ENCODE measurements around the gene INTS3. TPM values are rescaled to one million over a fixed set of nuclear protein-coding genes. Genes with fewer than 3 reads are reported as not detected.

INTS3 gene
- total RNA-seq, 1 donor from 2014 or later = 59.2 TPM

DNA sequence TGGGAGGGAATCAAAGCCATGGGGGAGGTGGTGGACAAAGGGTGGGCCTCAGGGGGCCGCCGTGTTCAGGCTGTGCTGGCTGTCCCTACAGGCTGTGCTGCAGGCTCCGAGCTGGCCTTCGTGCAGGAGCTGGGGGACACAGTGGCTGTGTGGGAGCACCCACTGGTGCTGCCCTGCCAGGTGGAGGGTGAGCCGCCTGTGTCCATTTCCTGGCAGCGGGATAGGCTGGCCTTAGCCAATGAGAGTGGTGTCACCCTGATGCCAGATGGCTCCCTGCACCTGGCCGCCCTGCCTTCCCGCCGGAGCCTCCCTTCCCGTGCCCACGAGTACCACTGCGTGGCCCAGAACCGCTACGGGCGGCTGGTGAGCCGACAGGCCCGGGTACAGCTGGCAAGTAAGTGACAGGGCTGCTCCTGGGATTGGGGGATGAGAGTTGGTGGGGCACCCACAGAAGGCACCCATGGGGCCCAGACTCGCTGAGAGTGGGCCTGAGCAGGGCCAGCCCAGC is 67.5 kb downstream of the INTS3 start:
- DNase-seq (ENCODE audit: low read depth) = no peak

DNA sequence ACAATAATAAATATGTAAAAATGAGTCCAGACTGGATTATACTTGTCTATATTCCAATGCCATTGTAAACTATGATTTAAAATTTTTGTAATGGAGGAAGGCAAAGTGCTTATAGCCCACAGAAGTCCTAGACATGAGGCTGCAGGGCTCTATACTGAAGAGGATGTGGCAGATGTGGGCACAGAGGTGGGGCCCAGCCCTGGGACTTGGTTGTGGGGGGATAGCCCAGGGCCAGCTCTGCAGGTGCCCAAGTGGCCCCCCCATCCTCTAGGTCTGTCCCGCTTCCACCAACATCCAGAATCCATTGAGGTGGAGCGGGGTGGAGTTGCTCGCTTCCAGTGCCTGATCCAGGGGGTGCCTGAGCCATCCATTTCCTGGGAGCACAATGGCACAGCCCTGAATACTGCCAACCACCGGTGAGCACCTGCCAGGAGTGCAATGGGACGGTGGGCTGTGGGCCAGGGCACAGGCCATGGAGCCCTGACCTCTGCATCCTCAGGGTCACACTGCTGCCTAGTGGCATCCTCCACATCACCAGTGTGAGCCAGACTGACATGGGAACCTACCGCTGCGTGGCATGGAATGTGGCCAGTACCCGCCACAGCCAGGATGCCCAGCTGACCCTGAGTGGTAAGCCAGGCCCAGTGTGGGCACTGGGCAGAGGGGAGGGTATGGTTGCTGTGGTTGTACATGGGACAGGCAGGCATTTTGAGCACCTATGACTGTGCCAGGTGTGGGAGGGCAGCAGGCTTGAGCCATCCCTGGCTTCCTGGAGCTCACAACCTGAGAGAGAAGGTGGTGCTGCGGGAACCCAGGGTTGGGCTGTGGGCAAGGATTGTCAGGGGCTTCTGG is 68.3 kb downstream of the INTS3 start:
- DNase-seq (ENCODE audit: low read depth) = no peak

DNA sequence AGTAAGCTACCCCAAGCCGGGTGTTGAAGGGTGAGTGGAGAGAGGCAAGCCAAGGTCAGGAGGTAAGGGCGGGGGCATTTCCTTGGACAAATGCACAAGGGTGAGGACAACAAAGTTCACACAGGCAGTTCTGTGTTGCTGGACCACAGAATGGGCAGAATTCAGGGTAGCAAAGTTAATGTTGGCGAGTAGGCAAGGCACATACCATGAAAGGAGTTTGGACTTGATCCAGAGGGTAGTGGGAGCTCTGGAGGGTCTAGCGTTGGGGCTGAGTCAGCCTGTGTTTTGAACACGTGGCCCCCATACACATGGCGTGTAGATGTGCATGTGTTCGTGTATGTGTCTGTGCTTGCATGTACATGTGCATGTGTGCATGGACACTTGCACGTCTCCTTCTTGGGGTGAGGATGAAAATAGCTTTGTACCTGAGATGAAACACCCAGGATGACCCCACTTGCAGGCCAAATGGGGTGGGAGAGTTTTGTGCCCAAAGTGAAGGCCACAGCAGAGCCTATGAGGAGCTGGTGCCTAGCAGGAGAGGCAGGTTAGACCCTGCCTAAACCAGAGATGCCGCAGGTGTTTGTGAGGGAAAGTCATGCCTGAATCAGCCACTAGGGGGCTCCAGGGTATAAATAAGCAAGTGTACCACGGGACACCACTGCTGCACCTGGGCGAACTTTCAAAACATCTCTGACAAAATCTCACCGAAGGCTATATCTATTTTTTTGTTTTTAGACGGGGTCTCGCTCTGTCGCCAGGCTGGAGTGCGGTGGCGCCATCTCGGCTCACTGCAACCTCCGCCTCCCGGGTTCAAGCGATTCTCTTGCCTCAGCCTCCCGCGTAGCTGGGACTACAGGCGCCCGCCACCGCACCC is 69.2 kb downstream of the INTS3 start:
- peak; percentile 68 for DNase-seq (ENCODE audit: low read depth)

DNA sequence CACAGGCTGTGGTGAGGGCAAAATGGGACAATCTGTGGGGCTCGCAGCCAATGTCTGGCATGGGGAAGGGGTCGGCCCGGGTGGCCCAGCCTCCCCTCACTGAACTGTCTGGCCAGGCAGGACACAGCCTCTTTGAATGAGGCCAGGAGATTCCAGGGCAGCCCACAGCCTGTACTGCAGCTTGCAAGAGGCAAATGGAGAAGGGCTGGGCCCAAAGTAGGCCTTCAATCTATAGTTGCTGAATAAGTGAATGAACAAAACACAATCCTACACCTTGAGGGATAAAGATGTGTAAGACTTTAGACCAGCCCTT is 70.6 kb downstream of the INTS3 start:
- no peak for DNase-seq (ENCODE audit: low read depth)

DNA sequence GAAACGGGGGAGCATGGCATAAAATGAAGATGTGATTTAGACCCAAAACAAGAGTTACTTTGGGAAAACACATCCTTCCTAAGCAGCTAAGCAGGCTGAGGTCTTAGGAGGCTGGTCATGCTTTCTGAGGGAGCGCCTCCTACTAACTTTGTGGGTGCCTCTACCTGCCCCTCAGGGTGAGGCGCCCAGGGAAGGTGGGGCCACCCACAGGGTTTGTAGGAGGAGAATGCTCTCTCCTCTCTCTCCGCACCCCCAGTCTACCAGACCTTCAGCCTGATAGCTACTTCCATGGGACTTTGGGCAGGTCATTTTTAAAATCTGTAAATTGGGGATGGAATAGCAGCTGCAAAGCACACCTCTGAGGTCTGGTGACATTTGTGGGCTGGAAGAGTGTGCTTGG is 71.2 kb downstream of the INTS3 start:
- DNase-seq (ENCODE audit: low read depth) = no peak

DNA sequence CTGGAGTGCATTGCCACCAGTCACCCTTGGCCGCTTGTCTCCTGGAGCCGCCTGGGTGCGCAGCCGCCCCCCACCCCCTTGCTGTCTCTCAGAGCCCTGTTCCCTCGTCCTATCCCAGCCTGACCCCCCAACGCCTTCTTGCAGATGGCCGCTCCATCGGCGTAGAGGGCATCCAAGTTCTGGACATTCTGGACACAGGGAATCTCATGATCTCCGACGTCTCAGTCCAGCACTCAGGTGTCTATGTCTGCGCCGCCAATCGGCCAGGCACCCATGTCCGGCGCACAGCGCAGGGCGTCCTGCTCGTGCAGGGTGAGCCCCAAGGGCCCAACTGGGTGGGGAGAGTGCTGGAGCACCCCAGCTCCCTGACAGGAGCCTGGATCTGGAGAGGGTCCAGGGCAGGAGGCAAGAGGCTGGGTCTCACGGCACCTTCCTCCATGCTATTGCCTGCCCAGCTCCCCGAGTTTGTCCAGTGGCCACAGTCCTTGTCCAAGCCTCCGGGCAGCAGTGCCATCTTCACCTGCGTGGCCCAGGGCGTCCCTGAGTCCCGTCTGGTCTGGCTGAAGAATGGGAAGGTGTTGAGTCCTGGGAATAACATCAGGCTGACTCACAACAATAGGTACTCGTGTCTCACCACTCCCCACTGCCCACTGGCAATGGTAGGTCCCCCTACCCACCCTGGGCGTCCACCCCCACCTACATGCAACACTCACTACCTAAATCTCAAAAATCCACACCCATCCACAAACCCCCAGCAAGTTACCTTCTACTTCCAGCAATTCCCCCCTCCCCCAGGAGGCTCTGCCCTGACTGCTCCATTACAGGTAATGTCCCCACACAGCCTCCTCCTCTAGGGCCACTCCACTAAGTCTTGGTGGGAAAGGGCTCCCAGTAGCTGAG is 72.0 kb downstream of the INTS3 start:
- no peak for DNase-seq (ENCODE audit: low read depth)

DNA sequence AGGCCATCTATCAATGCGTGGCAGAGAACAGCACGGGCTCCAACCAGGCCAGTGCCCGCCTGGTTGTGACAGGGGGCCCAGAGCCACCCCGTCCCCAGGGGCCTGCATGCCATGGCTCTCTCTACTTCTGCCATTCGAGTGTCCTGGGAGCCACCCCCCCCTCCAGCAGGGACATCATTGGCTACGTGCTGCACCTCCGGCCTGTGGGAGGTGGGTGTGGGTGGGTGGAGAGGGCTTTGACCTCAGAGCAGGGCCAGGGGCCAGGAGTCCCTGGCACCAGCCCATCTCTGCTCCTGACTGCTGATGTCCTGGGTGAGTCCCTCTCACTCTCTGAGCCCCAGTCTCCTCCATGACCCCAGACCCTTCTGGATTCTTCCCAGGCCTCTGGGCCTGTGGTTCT is 72.7 kb downstream of the INTS3 start:
- no peak for DNase-seq (ENCODE audit: low read depth)

DNA sequence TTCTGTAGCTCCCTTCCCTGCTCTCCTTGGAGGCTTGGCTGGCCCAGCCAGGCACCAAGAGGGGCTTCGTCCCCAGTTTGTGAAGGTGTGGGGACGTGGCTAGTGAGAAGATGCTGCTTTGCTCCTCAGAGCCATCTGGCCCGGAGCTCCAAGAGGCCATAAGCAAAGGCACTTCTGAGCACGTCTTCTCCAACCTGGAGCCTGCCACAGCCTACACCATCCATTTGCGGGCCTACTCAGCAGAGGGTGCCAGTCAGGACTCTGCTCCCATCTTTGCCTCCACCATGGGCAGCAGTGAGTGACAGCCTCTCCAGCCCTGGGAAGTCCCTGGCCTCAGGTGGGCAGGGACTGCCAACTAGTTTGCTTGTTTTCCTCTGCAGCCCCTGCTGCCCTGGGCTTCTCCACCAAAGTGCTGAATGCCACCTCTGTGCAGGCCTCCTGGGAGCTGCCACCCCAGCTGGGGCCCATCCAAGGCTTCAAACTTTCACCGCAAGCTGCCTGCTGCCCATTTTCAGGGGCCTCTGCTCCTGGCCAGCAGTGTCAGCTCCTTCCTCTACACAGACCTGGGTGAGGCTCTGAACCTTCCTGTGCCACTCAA is 73.3 kb downstream of the INTS3 start:
- no peak for DNase-seq (ENCODE audit: low read depth)

DNA sequence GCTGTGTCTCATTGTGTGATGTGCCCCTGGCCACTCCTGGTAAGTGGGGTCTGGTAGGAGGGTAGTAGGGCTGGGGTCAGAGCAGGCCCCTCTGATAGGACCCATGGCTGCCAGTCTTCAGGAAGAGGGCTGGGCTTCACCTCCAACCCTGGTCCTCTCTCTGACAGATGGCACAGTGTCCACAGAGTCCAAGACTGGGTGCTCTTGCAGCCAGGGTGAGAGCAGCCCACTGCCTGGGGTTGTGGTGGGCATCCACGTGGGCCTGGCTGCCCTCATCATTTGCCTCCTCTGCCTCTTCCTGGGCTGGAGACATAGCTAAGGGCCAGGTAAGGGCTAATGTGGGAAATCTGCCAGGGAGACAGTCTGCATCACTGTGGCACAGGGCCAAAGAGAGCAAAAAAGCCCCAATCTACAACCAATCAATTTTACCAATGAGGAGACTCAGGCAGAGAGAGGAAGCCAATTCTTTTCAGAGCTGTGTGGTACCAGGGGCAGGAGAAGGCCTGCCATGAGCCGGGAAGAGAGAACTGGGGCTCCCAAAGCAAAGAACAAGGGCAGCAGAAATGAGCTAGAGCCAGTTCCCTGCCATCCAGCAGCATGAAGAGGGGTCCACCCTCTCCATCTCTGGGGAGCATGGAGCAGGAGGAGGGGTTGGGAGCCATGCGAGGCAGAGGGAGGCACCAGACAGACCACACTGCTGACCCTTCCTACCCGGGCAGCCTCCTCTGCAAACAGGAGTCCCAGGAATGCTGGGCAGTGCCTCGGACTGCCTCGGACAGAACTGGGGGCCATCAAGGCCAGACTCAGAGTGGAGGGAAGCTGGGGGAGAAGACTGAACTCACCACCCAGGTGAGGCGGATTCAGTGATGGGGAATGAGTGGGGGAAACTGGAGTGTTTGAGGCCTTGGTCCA is 74.2 kb downstream of the INTS3 start:
- no peak for DNase-seq (ENCODE audit: low read depth)

DNA sequence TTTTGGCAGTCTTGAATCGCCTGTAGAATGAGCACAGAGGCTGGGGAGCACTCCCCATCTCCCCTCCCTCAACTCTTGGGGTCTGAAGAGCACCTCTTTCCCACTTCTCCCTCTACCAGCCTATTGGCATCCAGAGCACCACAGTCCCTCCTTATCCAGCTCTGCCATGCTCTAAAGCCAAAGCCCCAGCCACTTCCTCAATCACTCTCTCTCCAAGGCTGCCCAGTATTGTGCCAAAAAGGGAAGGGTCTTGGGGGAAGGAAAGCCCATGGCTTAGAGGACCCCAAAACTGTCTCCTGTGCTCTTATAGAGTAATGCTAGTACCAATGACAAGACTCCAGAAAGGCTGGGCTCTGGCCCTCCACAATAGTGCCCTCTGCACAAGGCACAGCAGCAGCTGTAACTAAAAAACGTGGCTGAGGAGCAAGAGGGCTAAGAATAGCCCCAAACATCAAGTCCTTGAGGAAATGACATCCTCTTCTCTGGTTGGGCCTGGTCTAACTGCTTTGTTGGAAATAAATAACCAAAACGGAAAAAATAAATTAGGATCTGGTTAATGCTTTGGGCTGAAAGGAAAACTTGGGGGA is 75.7 kb downstream of the INTS3 start:
- DNase-seq (ENCODE audit: low read depth) = no peak

DNA sequence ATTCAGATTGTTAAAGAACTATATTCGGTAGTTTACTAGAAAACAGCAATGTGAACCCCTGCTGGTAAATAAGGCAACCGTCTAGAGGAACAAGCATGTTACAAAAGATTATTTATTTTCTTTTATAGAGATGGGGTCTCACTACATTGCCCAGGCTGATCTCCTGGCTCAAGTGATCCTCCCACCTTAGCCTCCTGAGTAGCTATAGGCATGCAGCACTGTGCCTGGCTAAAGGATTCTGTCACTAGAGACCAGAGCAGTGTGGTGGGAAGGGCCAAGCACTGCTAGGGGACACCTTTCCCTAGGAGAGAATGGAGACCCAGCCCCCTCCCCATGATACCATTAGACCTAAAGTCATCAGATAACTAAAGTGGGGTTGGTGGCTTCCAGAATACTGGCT is 76.3 kb downstream of the INTS3 start:
- no peak for DNase-seq (ENCODE audit: low read depth)

DNA sequence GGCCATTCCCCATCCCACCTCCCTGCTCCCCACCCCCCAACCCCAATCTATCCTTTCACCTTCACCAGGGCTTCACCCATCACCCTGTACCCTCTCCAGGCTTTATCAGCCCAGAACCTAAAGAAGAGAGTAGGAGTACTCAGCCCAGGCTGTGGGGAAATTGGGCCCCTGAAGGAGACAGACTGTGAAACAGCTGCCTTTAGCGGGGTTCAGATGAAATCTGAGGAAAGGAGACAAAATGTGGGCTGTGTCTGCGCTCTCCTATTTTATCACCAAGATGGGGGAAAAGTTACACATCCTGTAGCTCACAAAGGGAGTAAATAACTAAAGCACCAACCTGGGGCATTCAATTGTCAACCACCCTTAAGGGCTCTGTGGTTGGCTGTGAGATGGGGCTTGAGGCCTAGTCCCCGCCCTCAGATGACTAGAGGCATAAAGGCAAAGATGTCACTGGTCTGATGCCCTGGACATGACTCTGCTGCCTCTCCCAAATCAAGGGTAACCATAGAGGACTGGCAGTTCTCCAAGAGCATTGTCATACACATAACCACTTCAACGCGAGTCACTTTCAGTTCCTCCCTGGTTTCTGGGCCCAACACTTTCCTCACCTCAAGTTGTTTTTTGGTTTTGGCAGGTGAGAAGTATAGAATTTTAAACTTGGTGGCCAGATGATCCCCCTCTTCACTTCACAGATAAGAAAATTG is 77.3 kb downstream of the INTS3 start:
- peak; percentile 81 for DNase-seq (ENCODE audit: low read depth)

DNA sequence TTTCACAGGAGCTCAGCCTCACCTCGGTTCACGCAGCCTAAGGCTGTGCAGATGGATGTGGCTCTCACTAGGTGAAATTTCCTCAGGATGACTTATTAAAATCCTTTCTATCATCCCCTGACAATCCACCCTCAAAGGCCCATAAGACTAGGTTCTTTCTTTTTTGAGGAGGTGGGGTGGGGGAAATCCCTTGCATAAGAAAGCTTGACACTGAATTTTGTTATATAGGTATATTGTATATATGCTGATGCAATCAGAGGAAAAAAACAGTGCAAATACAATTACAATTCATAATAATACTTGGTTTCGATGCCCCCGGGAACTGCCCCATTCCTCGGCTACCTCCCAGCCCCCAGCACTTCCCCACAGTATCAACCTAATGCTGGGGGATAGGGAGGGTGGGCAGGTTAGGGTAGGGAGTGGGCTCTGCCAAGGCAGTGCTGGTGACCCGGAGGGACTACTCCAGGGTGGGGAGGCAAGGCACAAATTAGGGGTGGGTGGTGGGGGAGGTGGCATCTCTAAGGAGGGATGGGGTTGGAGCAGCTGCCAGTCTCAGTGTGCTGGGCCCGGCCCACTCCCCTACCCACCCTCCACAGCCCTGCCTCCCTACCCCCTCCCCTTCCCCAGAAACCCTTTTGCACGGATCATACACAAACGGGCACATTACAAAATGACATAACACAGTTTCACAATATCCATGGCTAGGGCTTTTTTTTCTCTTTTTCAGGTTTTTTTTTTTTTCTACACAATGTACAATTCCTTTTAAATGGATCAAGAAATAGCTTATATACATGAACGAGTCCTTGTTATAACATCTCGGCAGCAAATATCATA is 78.3 kb downstream of the INTS3 start:
- DNase-seq (ENCODE audit: low read depth) = no peak

DNA sequence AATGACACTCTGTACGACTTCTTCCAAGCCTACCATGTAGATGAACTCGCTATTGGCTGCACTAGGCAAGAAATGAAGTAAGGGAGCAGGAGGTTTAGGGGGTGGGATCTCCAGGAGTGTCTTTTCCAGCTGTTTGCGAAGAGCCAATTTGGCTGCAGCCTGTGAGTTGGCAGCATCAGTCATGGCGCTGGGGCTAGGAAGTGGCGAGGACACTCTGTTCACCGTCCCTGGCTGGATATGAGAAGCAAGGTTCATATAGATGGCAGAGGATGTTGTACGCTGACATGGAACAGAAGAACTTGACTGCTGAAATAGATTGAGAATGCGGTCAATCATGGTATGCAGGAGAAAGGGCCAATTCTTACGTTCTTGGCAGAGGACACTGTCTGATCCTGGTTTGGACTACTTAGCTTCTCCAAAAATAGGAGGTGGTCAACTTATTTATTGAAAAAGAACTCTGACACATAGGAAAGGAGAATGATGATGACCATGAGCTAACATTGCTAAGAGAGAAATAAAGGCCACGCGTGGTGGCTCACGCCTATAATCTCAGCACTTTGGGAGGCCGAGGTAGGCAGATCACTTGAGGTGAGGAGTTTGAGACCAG is 88.5 kb downstream of the INTS3 start:
- no peak for DNase-seq (ENCODE audit: low read depth)

DNA sequence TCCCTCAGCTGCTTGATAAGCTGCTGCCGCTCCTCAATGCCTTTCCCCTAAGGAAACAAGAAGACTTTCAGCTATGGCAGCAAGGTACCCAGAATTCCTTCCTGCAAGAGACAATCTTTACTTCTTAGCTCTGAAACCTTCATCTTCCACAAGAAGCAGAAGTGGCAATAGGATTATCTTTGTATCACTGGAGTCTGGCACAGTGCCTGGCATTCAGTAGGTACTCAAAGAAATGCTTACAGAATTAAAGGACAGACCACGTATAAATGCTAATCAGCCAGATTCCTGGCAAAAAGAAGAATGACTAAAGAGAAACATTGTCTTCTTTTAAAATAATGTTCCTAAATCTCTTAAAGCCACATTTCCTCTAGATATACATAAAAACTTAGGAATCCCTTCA is 91.0 kb downstream of the INTS3 start:
- no peak for DNase-seq (ENCODE audit: low read depth)
